Keratinocyte (primary cell): Measurements from ENCODE around the gene SHC3. TPM values are rescaled to one million over a fixed set of nuclear protein-coding genes. Genes with fewer than 3 reads are reported as not detected.

Experiments
- DNase-seq: peaks from one replicate; pipeline ENCODE4 v3.0.0-alpha.2; 2011; ENCODE audit warnings: low read depth, missing footprints, low spot score
- FAIRE-seq: peaks from 2 replicates; lab custom pipeline; 2011; peaks lifted over from hg19 to GRCh38; lab: Jason Lieb, UNC
- H2AFZ ChIP-seq: 2 replicates; pipeline ENCODE4 v1.6.0; 2012; ENCODE audit warnings: low read length, control low read depth, inconsistent platforms; ENCODE audit not compliant: control insufficient read depth
- H3K27ac ChIP-seq: 2 replicates; pipeline ENCODE4 v1.5.1; 2011; ENCODE audit warnings: low read length; ENCODE audit not compliant: control insufficient read depth, insufficient read depth
- H3K27me3 ChIP-seq: 3 replicates; pipeline ENCODE4 v1.6.0; 2011; ENCODE audit warnings: low read length; ENCODE audit not compliant: control insufficient read depth, insufficient read depth; ENCODE audit errors: extremely low read depth
- H3K36me3 ChIP-seq, 2 experiments: 2 replicates in 1 of 2; 3 replicates in 1 of 2; pipeline ENCODE4 v1.5.1; 2011; ENCODE audit warnings: low read length in 2 of 2, mild to moderate bottlenecking in 1 of 2; ENCODE audit not compliant: control insufficient read depth in 2 of 2, insufficient read depth in 2 of 2; ENCODE audit errors: extremely low read depth in 1 of 2
- H3K4me1 ChIP-seq: 3 replicates; pipeline ENCODE4 v1.5.1; 2011; ENCODE audit warnings: low read length; ENCODE audit not compliant: control insufficient read depth, insufficient read depth; ENCODE audit errors: extremely low read depth
- H3K4me2 ChIP-seq: 3 replicates; pipeline ENCODE4 v1.6.0; 2011; ENCODE audit warnings: low read depth, low read length; ENCODE audit not compliant: control insufficient read depth, insufficient read depth; ENCODE audit errors: extremely low read depth
- H3K4me3 ChIP-seq, 3 experiments: fragments of 200-600 bp in 1 of 3; sonication (generic) in 1 of 3; 2 replicates in 2 of 3; 3 replicates in 1 of 3; pipeline ENCODE4 v1.5.1; 2011 to 2016; ENCODE audit warnings: low read length in 3 of 3, mild to moderate bottlenecking in 3 of 3, control low read depth in 2 of 3, inconsistent platforms in 1 of 3, low read depth in 1 of 3, mixed read lengths in 1 of 3, mixed run types in 1 of 3, moderate library complexity in 1 of 3; ENCODE audit not compliant: control insufficient read depth in 2 of 3, insufficient read depth in 2 of 3; ENCODE audit errors: extremely low read depth in 1 of 3
- H3K79me2 ChIP-seq: 2 replicates; pipeline ENCODE4 v1.6.0; 2012; ENCODE audit warnings: low read length; ENCODE audit not compliant: control insufficient read depth, insufficient read depth
- H3K9ac ChIP-seq: 3 replicates; pipeline ENCODE4 v1.6.0; 2011; ENCODE audit warnings: low read length; ENCODE audit not compliant: control insufficient read depth, insufficient read depth; ENCODE audit errors: extremely low read depth
- H3K9me1 ChIP-seq: 3 replicates; pipeline ENCODE4 v1.6.0; 2011; ENCODE audit warnings: low read length; ENCODE audit not compliant: control insufficient read depth, insufficient read depth; ENCODE audit errors: extremely low read depth
- H3K9me3 ChIP-seq: 2 replicates; pipeline ENCODE4 v1.5.1; 2012; ENCODE audit warnings: low read depth, low read length; ENCODE audit not compliant: control insufficient read depth
- H4K20me1 ChIP-seq: 3 replicates; pipeline ENCODE4 v1.6.0; 2011; ENCODE audit warnings: low read length; ENCODE audit not compliant: control insufficient read depth, insufficient read depth; ENCODE audit errors: extremely low read depth
- EZH2 ChIP-seq: IDR thresholded peaks from one replicate; pipeline ENCODE4 v1.6.1; 2012; ENCODE audit warnings: inconsistent platforms, mild to moderate bottlenecking, low read length, moderate library complexity
- dilution Hi-C: fragments of 300-500 bp; cut with MboI; formaldehyde crosslinking; loops from one replicate; pipeline ENCODE4 v1.7.0; 2020; ENCODE audit warnings: low sequenced_read_pairs; ENCODE audit not compliant: extremely low pct_ligation_motif_present
- polyA plus RNA-seq, 5 experiments: library from polyadenylated mRNA; depleted of rRNA in 3 of 5; stranded (reverse) in 3 of 5; stranded (forward) in 1 of 5; unstranded in 1 of 5; fragments of >200 nt; gene quantifications; 1 replicate in 1 of 5; 2 replicates in 3 of 5; 3 replicates in 1 of 5; pipeline versions ENCODE4 v1.2.1 to v1.2.3, GENCODE V29; 2011 to 2012; ENCODE audit warnings: missing spikeins in 2 of 5, low read depth in 1 of 5, low replicate concordance in 1 of 5
- TF ChIP-seq, protein P1 (sequence below), 3 experiments: IDR thresholded peaks in 1 of 3; conservative IDR thresholded peaks in 1 of 3; optimal IDR thresholded peaks in 1 of 3; 2 replicates in 2 of 3; 3 replicates in 1 of 3; pipeline versions ENCODE3 to v1.5.1; 2011; ENCODE audit warnings: low read length in 3 of 3, mild to moderate bottlenecking in 3 of 3, moderate library complexity in 2 of 3, control low read depth in 1 of 3, inconsistent platforms in 1 of 3; ENCODE audit not compliant: insufficient read depth in 2 of 3; ENCODE audit errors: extremely low read depth in 1 of 3

The SHC3 gene
- polyA plus RNA-seq, 1 donor (not counting 4 experiments of a cell fraction or from before 2014, with no cell fraction given), result 0.03 TPM

DNA sequence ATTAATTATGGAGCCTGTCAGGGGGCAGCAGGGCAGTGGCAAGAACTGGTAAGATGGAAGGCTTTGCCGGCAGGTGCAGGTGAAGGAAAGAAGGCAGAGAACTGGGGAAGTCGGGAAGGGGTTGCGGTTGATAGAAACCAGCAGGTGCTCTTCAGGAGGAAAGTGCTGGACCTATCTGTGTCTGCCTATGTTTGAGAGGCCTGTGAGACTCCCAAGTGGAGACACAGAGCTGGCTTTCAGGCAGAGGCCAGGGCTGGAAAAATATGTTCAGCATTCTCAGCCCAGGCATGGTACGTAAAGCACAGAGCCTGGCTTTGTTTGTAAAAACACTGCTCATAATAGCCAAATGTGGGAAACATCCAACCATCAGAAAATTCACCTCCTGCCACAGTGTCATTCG, 117.8 kb downstream of the SHC3 start:
- Histone ChIP-seq H3K4me3 (no peak overlapping the region), H3K27me3 (peaks cover 6% of the 10 kb centered on the region), H3K36me3 (no peaks in the 10 kb centered on the region), H3K27ac (no peak overlapping the region), H3K79me2 (no peaks in the 10 kb centered on the region), H2AFZ (no peak overlapping the region), H3K4me2 (no peak overlapping the region), H4K20me1 (no peaks in the 10 kb centered on the region), H3K9me1 (no peaks in the 10 kb centered on the region), H3K9me3 (peaks cover 8% of the 10 kb centered on the region), H3K4me1 (no peaks in the 10 kb centered on the region), H3K9ac (no peak overlapping the region)
- dilution Hi-C loops, result no loop called here
- FAIRE-seq, result no peak
- no peak for DNase-seq
- TF ChIP-seq, protein P1, sequence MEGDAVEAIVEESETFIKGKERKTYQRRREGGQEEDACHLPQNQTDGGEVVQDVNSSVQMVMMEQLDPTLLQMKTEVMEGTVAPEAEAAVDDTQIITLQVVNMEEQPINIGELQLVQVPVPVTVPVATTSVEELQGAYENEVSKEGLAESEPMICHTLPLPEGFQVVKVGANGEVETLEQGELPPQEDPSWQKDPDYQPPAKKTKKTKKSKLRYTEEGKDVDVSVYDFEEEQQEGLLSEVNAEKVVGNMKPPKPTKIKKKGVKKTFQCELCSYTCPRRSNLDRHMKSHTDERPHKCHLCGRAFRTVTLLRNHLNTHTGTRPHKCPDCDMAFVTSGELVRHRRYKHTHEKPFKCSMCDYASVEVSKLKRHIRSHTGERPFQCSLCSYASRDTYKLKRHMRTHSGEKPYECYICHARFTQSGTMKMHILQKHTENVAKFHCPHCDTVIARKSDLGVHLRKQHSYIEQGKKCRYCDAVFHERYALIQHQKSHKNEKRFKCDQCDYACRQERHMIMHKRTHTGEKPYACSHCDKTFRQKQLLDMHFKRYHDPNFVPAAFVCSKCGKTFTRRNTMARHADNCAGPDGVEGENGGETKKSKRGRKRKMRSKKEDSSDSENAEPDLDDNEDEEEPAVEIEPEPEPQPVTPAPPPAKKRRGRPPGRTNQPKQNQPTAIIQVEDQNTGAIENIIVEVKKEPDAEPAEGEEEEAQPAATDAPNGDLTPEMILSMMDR (optimal IDR thresholded peaks at IDR 0.05 in 1 of 3, IDR thresholded peaks at IDR 0.05 in 1 of 3, conservative IDR thresholded peaks at IDR 0.05 in 1 of 3; ENCODE audit: extremely low read depth in 1 of 3, insufficient read depth in 2 of 3, low read length in 3 of 3), result no peak
- TF ChIP-seq EZH2, result no peak

GRCh38 chr9:89059925-89060506, 118.6 kb downstream of the SHC3 start:
- Histone ChIP-seq H3K9me1 (no peaks in the 10 kb centered on the region), H3K4me1 (no peaks in the 10 kb centered on the region), H3K9me3 (peaks cover 8% of the 10 kb centered on the region), H3K4me2 (no peak overlapping the region), H3K36me3 (no peaks in the 10 kb centered on the region), H3K27ac (no peak overlapping the region), H3K79me2 (no peaks in the 10 kb centered on the region), H3K9ac (no peak overlapping the region), H2AFZ (no peak overlapping the region), H3K4me3 (no peak overlapping the region), H3K27me3 (peaks cover 6% of the 10 kb centered on the region), H4K20me1 (no peaks in the 10 kb centered on the region)
- dilution Hi-C loops, result no loop called here
- DNase-seq (no peak), FAIRE-seq (no peak)
- no peak for TF ChIP-seq EZH2
- TF ChIP-seq, protein P1 (optimal IDR thresholded peaks at IDR 0.05 in 1 of 3, IDR thresholded peaks at IDR 0.05 in 1 of 3, conservative IDR thresholded peaks at IDR 0.05 in 1 of 3; ENCODE audit: extremely low read depth in 1 of 3, insufficient read depth in 2 of 3, low read length in 3 of 3), result no peak
